Measurements from ENCODE around the gene IQCK.

DNA sequence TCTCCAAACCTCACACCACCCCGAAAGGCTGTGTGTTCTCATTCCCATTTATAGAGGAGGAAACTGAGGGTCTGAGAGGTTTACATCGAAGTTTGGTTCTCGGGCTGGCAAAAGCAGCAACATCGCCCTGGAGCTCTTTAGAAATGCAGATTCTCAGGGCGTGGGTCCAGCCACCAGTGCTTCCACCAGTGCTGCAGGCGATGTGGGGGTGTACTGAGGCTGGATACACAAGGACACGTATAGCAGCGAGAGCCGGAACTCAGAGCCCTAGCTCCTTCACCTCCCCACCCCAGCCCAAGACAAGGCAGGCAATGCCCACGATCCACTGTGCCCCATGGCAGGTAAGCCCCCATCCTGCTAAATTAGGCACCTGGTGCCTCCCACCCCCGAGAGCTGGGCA is 160.7 kb downstream of the IQCK start:
- TF ChIP-seq, protein P1, sequence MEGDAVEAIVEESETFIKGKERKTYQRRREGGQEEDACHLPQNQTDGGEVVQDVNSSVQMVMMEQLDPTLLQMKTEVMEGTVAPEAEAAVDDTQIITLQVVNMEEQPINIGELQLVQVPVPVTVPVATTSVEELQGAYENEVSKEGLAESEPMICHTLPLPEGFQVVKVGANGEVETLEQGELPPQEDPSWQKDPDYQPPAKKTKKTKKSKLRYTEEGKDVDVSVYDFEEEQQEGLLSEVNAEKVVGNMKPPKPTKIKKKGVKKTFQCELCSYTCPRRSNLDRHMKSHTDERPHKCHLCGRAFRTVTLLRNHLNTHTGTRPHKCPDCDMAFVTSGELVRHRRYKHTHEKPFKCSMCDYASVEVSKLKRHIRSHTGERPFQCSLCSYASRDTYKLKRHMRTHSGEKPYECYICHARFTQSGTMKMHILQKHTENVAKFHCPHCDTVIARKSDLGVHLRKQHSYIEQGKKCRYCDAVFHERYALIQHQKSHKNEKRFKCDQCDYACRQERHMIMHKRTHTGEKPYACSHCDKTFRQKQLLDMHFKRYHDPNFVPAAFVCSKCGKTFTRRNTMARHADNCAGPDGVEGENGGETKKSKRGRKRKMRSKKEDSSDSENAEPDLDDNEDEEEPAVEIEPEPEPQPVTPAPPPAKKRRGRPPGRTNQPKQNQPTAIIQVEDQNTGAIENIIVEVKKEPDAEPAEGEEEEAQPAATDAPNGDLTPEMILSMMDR (IDR thresholded peaks at IDR 0.05): no peak
- TF ChIP-seq EP300 (IDR thresholded peaks at IDR 0.05): no peak

Data from upper lobe of left lung (tissue), 4 donors.